ENCODE measurements around the gene GRID2.

GRCh38 chr4:92328095-92328494, 24.3 kb downstream of the GRID2 start:
- TF ChIP-seq CTCF (IDR thresholded peaks at IDR 0.05; ENCODE audit: low read depth, low read length, missing input control) (no peak), SP1 (IDR thresholded peaks at IDR 0.05) (no peak), RAD21 (IDR thresholded peaks at IDR 0.05) (no peak), FOXA2 (IDR thresholded peaks at IDR 0.05) (no peak), RXRA (IDR thresholded peaks at IDR 0.05) (no peak), GABPA (IDR thresholded peaks at IDR 0.05 in 1 of 2, conservative IDR thresholded peaks at IDR 0.05 in 1 of 2) (no peak), YY1 (IDR thresholded peaks at IDR 0.05) (no peak), REST (IDR thresholded peaks at IDR 0.05) (no peak)

Data from liver (tissue), 3 donors.